ENCODE results near the gene RDH16. TPM values are rescaled to one million over a fixed set of nuclear protein-coding genes. Genes with fewer than 3 reads are reported as not detected.
"Not testable (repeated sequence)": the region's sequence is repeated elsewhere in the genome, so short reads cannot be mapped to it uniquely, and the experiment has no call there.

RDH16 gene
- total RNA-seq, 1 donor: 0.09 TPM

DNA sequence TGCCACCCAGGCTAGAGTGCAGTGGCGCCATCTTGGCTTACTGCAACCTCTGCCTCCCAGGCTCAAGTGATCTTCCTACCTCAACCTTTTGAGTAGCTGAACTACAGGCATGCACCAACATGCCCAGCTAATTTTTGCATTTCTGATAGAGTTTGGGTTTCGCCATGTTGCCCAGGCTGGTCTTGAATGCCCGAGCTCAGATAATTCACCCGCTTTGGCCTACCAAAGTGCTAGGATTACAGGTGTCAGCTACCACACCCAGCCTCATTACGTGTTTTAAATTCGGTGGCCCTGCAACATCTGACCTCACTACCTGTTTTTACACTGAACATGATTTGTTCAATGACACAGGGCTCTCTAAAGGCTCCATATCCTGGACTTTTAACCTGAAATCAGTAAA, 22.9 kb upstream of the RDH16 start:
- no peak overlapping the region for H3K4me3 ChIP-seq (ENCODE audit: low read depth, low read length)
- DNase-seq (ENCODE audit: low read depth): no peak
- TF ChIP-seq, protein P1, sequence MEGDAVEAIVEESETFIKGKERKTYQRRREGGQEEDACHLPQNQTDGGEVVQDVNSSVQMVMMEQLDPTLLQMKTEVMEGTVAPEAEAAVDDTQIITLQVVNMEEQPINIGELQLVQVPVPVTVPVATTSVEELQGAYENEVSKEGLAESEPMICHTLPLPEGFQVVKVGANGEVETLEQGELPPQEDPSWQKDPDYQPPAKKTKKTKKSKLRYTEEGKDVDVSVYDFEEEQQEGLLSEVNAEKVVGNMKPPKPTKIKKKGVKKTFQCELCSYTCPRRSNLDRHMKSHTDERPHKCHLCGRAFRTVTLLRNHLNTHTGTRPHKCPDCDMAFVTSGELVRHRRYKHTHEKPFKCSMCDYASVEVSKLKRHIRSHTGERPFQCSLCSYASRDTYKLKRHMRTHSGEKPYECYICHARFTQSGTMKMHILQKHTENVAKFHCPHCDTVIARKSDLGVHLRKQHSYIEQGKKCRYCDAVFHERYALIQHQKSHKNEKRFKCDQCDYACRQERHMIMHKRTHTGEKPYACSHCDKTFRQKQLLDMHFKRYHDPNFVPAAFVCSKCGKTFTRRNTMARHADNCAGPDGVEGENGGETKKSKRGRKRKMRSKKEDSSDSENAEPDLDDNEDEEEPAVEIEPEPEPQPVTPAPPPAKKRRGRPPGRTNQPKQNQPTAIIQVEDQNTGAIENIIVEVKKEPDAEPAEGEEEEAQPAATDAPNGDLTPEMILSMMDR (IDR thresholded peaks at IDR 0.05; ENCODE audit: insufficient read depth, low read length): no peak

DNA sequence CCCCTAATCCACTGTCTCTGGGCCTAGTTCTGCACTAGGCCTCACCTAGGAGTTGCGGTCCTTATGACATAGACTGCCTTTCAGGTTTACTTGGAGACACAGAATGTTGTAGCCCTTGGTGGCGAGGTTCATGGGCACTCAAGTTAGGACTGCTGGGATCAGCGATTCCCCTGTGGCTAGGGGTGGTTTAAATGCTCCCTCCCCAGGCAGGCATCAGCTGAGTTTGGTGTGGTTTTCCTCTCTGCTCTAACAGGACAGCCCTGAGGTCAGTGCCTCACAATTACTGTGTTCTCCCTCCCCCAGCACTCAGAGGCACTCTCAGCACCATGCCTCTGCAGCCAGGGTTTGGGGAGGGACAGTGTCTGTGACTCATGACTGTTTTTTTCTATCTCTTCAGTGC, 22.2 kb upstream of the RDH16 start:
- TF ChIP-seq, protein P1 (IDR thresholded peaks at IDR 0.05; ENCODE audit: insufficient read depth, low read length): no peak
- no peak for DNase-seq (ENCODE audit: low read depth)
- no peak overlapping the region for H3K4me3 ChIP-seq (ENCODE audit: low read depth, low read length)

DNA sequence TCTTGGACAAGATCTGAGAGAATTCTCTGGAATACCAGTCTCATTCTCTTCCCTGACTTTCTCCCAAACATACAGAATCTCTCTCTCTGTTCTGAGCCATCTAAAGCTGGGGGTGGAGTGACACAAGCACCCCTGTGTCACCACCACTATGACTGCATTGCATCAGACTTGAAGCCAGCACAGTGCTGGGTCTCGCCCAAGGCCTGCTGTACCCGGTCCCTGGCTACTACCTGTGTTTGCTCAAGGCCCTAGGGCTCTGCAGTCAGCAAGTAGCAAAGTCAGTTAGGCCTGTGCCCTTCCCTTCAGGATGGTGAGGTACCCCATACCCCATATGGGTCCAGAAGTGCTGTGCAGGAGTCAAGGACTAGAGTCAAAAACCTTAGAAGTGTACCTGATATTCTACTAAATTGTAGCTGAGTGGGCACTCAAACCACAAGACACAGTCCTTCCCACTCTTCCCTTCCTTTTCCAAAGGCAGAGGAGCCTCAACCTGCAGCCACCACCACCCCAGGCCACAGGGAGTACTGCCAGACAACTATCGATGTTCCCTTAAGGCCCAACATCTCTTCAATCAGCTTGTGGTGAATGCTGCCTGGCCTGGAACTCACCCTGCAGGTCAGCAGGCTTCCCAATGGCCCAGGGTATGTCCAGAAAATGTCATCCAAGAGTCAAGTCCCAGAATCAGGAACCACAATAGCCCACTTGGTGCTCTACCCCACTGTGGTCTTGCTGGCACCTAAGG, 21.2 kb upstream of the RDH16 start:
- TF ChIP-seq, protein P1 (IDR thresholded peaks at IDR 0.05; ENCODE audit: insufficient read depth, low read length): no peak
- no peak for DNase-seq (ENCODE audit: low read depth)
- H3K4me3 ChIP-seq (ENCODE audit: low read depth, low read length): no peak overlapping the region

DNA sequence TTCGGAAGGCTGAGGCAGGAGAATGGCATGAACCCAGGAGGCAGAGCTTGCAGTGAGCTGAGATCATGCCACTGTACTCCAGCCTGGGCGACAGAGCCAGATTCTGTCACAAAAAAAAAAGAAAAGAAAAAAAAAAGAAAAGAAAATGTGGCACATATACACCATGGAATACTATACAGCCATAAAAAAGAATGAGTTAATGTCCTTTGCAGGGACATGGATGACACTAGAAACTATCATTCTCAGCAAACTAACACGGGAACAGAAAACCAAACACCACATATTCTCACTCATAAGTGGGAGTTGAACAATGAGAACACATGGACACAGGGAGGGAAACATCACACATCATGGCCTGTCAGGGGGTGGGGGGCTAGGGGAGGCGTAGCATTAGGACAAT, 20.0 kb upstream of the RDH16 start:
- not testable (repeated sequence) for H3K4me3 ChIP-seq (ENCODE audit: low read depth, low read length); DNase-seq (ENCODE audit: low read depth)

DNA sequence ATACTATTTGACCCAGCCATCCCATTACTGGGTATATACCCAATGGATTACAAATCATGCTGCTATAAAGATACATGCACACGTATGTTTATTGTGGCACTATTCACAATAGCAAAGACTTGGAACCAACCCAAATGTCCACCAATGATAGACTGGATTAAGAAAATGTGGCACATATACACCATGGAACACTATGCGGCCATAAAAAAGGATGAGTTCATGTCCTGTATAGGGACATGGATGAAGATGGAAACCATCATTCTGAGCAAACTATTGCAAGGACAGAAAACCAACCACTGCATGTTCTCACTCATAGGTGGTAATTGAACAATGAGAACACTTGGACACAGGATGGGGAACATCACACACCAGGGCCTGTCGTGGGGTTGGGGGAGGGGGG, 16.8 kb upstream of the RDH16 start:
- not testable (repeated sequence) for H3K4me3 ChIP-seq (ENCODE audit: low read depth, low read length); DNase-seq (ENCODE audit: low read depth)

DNA sequence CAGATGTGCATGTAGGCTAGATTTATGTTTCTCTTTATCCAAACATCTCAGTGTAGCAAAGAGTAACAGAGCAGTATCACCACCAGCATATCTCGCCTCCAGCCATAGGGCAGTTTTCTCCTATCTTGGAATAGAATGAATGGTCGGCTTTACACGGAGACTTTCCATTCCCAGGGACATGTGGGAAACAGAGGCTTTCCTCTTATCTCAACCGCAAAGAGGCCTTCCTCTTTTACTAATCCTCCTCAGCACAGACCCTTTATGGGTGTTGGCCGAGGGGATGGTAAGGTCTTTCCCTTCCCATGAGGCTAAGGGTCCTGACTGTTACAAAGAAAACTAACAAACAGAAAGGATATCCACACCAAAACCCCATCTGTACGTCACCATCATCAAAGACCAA, 11.5 kb upstream of the RDH16 start:
- DNase-seq (ENCODE audit: low read depth); H3K4me3 ChIP-seq (ENCODE audit: low read depth, low read length): not testable (repeated sequence)

DNA sequence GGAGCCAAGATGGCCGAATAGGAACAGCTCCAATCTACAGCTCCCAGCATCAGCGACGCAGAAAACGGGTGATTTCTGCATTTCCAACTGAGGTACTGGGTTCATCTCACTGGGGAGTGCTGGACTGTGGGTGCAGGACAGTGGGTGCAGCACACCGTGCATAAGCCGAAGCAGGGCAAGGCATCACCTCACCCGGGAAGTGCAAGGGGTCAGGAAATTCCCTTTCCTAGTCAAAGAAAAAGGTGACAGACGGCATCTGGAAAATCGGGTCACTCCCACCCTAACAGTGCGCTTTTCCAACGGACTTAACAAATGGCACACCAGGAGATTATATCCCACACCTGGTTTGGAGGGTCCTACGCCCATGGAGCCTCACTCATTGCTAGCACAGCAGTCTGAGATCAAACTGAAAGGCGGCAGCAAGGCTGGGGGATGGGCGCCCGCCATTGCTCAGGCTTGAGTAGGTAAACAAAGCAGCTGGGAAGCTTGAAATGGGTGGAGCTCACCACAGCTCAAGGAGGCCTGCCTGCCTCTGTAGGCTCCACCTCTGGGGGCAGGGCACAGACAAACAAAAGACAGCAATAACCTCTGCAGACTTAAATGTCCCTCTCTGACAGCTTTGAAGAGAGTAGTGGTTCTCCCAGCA, 8.7 kb upstream of the RDH16 start:
- DNase-seq (ENCODE audit: low read depth); H3K4me3 ChIP-seq (ENCODE audit: low read depth, low read length): not testable (repeated sequence)

DNA sequence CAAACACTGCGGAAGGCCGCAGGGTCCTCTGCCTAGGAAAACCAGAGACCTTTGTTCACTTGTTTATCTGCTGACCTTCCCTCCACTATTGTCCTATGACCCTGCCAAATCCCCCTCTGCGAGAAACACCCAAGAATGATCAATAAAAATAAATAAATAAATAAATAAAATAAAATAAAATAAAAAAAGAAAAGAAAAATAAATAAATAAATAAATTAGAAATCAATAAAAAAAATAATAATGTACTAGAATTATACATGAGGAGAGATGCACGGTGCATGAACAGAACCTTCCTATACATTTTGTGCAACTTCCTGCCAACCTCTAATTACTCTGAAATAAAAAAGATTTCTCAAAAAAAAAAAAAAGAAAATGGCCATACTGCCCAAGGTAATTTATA, 7.7 kb upstream of the RDH16 start:
- not testable (repeated sequence) for DNase-seq (ENCODE audit: low read depth)

DNA sequence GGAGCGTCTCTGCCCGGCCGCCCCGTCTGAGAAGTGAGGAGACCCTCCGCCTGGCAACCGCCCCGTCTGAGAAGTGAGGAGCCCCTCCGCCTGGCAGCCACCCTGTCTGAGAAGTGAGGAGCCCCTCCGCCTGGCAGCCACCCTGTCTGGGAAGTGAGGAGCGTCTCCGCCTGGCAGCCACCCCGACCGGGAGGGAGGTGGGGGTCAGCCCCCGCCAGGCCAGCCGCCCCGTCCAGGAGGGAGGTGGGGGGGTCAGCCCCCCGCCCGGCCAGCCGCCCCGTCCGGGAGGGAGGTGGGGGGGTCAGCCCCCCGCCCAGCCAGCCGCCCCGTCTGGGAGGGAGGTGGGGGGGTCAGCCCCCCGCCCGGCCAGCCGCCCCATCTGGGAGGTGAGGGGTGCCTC, 6.1 kb upstream of the RDH16 start:
- DNase-seq (ENCODE audit: low read depth); H3K4me3 ChIP-seq (ENCODE audit: low read depth, low read length): not testable (repeated sequence)

More for the DNA sequence above, 7.7 kb upstream of the RDH16 start:
- not testable (repeated sequence) for H3K4me3 ChIP-seq (ENCODE audit: low read depth, low read length)

DNA sequence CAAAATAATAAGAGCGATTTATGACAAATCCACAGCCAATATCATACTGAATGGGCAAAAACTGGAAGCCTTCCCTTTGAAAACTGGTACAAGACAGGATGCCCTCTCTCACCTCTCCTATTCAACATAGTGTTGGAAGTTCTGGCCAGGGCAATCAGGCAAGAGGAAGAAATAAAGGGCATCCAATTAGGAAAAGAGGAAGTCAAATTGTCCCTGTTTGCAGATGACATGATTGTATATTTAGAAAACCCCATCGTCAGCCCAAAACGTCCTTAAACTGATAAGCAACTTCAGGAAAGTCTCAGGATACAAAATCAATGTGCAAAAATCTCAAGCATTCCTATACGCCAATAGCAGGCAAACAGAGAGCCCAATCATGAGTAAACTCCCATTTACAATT, 4.8 kb upstream of the RDH16 start:
- not testable (repeated sequence) for H3K4me3 ChIP-seq (ENCODE audit: low read depth, low read length); DNase-seq (ENCODE audit: low read depth)

DNA sequence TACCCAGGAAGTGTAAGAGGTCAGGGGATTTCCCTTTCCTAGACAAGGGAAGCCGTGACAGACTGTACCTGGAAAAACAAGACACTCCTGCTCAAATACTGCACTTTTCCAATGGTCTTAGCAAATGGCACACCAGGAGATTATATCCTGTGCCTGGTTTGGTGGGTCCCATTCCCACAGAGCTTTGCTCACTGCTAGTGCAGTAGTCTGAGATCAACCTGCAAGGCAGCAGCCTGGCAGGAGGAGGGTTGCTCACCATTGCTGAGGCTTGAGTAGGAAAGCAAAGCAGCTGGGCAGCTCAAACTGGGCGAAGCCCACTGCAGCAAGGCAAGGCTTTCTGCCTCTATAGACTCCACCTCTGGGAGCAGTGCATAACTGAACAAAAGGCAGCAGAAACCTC, 1.0 kb upstream of the RDH16 start:
- TF ChIP-seq, protein P1 (IDR thresholded peaks at IDR 0.05; ENCODE audit: insufficient read depth, low read length): no peak
- H3K4me3 ChIP-seq (ENCODE audit: low read depth, low read length): no peak overlapping the region
- DNase-seq (ENCODE audit: low read depth): no peak

All from fibroblast of the aortic adventitia (primary cell).